Retinal pigment epithelial cell (primary cell): ENCODE data around the gene SYNE2.

Source experiments
- DNase-seq: peaks from one replicate; pipeline ENCODE4 v3.0.0-alpha.2; 2010; ENCODE audit warnings: low read depth
- H3K4me3 ChIP-seq: 2 replicates; pipeline ENCODE4 v1.5.1; 2011; ENCODE audit warnings: mild to moderate bottlenecking, low read length, control low read depth, moderate library complexity
- TF ChIP-seq, protein P1 (sequence below): conservative IDR thresholded peaks from 2 replicates; pipeline ENCODE4 v1.5.1; 2011; ENCODE audit warnings: low read depth, low read length, control low read depth, inconsistent platforms

Gene SYNE2

GRCh38 chr14:64075613-64076005 lies 222.8 kb downstream of the SYNE2 start:
- DNase-seq, result no peak
- TF ChIP-seq, protein P1, sequence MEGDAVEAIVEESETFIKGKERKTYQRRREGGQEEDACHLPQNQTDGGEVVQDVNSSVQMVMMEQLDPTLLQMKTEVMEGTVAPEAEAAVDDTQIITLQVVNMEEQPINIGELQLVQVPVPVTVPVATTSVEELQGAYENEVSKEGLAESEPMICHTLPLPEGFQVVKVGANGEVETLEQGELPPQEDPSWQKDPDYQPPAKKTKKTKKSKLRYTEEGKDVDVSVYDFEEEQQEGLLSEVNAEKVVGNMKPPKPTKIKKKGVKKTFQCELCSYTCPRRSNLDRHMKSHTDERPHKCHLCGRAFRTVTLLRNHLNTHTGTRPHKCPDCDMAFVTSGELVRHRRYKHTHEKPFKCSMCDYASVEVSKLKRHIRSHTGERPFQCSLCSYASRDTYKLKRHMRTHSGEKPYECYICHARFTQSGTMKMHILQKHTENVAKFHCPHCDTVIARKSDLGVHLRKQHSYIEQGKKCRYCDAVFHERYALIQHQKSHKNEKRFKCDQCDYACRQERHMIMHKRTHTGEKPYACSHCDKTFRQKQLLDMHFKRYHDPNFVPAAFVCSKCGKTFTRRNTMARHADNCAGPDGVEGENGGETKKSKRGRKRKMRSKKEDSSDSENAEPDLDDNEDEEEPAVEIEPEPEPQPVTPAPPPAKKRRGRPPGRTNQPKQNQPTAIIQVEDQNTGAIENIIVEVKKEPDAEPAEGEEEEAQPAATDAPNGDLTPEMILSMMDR, result no peak
- no peak overlapping the region for H3K4me3 ChIP-seq

- no peak overlapping the region for H3K4me3 ChIP-seq
- TF ChIP-seq, protein P1, result no peak
- no peak for DNase-seq
Measured at GRCh38 chr14:64080452-64080851, 227.6 kb downstream of the SYNE2 start.

- H3K4me3 ChIP-seq, result no peak overlapping the region
- no peak for DNase-seq
- TF ChIP-seq, protein P1, result no peak
Measured at GRCh38 chr14:64081174-64081746, 228.5 kb downstream of the SYNE2 start.

- DNase-seq, result no peak
- TF ChIP-seq, protein P1, result no peak
- no peak overlapping the region for H3K4me3 ChIP-seq
Measured at GRCh38 chr14:64082837-64083236, 230.0 kb downstream of the SYNE2 start.

DNA sequence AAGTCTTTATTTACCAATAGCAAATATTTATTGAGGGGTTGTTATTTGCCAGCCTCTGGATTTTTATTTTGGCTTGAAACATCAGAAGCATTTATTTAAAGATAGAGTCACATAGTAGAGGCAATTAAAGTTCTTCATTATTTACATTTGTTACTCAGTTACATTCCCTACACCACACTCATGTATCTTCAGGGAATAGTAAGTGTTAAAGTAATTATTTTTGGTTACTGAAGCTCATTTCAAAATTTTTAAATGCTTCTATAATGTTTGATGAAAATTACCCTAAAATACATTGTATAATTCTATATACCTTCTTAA lies 235.8 kb downstream of the SYNE2 start:
- no peak for DNase-seq
- no peak overlapping the region for H3K4me3 ChIP-seq
- TF ChIP-seq, protein P1, result no peak

DNA sequence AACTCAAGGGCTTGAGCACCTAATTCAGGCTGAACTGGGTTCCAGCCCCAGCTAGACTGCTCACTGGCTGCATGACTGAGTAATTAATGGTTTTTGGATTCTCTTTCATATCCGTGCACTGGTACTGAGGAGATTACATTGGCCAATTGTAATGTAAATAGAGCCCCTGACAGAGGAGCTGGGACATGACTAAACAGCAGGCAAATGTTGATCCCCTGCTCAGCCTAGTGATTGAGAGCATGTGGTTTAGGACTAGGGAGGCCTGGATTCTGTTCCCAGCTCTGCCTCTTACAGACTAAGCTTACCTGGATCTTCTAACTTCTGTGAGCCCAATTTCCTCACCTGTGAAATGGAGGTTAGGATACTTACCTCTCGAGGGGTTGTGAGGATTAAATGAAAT lies 237.1 kb downstream of the SYNE2 start:
- no peak overlapping the region for H3K4me3 ChIP-seq
- no peak for DNase-seq
- TF ChIP-seq, protein P1, result no peak

GRCh38 chr14:64091217-64091616 lies 238.4 kb downstream of the SYNE2 start:
- no peak for DNase-seq
- no peak overlapping the region for H3K4me3 ChIP-seq
- TF ChIP-seq, protein P1, result no peak
